CD14-positive monocyte (primary cell): ENCODE results near the gene LRRC7. TPM values are rescaled to one million over a fixed set of nuclear protein-coding genes. Genes with fewer than 3 reads are reported as not detected.

ENCODE experiments used
- DNase-seq, 3 donors: peaks; one replicate each; pipeline ENCODE4 v3.0.0-alpha.2; 2011 to 2022
- H2AFZ ChIP-seq: 2 replicates; pipeline ENCODE4 v1.6.0; 2012; ENCODE audit warnings: mild to moderate bottlenecking, low read depth, low read length, inconsistent platforms; ENCODE audit not compliant: insufficient read depth, poor library complexity, severe bottlenecking
- H3K27ac ChIP-seq, 2 donors: 1 replicate in 1 of 2; 2 replicates in 1 of 2; pipeline ENCODE4 v1.5.1; 2012 to 2013; ENCODE audit warnings: low read length in 2 of 2, control low read depth in 1 of 2, inconsistent platforms in 1 of 2, low read depth in 1 of 2, mild to moderate bottlenecking in 1 of 2
- H3K27me3 ChIP-seq, 2 donors: one replicate each; pipeline versions ENCODE4 v1.6.0 to v1.6.1; 2011 to 2013; ENCODE audit warnings: low read length in 2 of 2; ENCODE audit not compliant: control insufficient read depth in 2 of 2, insufficient read depth in 2 of 2
- H3K36me3 ChIP-seq, 2 donors: replicated peaks in 1 of 2; 1 replicate in 1 of 2; 2 replicates in 1 of 2; pipeline versions ENCODE4 v1.5.1 to v1.6.1; 2012 to 2013; ENCODE audit warnings: low read length in 2 of 2, control low read depth in 1 of 2, inconsistent platforms in 1 of 2, mild to moderate bottlenecking in 1 of 2; ENCODE audit not compliant: insufficient read depth in 2 of 2, control insufficient read depth in 1 of 2
- H3K4me1 ChIP-seq, 2 donors: 1 replicate in 1 of 2; 2 replicates in 1 of 2; pipeline versions ENCODE4 v1.5.1 to v1.6.1; 2012 to 2013; ENCODE audit warnings: low read length in 2 of 2, control low read depth in 1 of 2, inconsistent platforms in 1 of 2, mild to moderate bottlenecking in 1 of 2, moderate library complexity in 1 of 2; ENCODE audit not compliant: insufficient read depth in 2 of 2, control insufficient read depth in 1 of 2
- H3K4me2 ChIP-seq: replicated peaks from 2 replicates; pipeline ENCODE3; 2012; ENCODE audit warnings: low read length, moderate library complexity, mild to moderate bottlenecking; ENCODE audit not compliant: poor library complexity, severe bottlenecking; ENCODE audit errors: extremely low read depth
- H3K4me3 ChIP-seq, 3 experiments: fragments of 200-600 bp in 1 of 3; sonication (generic) in 1 of 3; replicated peaks in 1 of 3; 1 replicate in 2 of 3; 2 replicates in 1 of 3; pipeline ENCODE4 v1.5.1; 2011 to 2013; ENCODE audit warnings: low read length in 3 of 3, mild to moderate bottlenecking in 3 of 3, control low read depth in 2 of 3, low read depth in 2 of 3, inconsistent platforms in 1 of 3, moderate library complexity in 1 of 3
- H3K79me2 ChIP-seq: 2 replicates; pipeline ENCODE4 v1.6.0; 2012; ENCODE audit warnings: mild to moderate bottlenecking, control low read depth, inconsistent platforms, low read length, moderate library complexity; ENCODE audit not compliant: insufficient read depth
- H3K9ac ChIP-seq: 2 replicates; pipeline ENCODE4 v1.6.0; 2017; ENCODE audit warnings: low read length, mild to moderate bottlenecking; ENCODE audit not compliant: insufficient read depth, poor library complexity, severe bottlenecking
- H3K9me3 ChIP-seq, 2 donors: replicated peaks in 1 of 2; 1 replicate in 1 of 2; 2 replicates in 1 of 2; pipeline versions ENCODE4 v1.5.1 to v1.6.1; 2012 to 2013; ENCODE audit warnings: low read length in 2 of 2, control low read depth in 1 of 2; ENCODE audit not compliant: control insufficient read depth in 1 of 2, insufficient read depth in 1 of 2
- H4K20me1 ChIP-seq: 2 replicates; pipeline ENCODE4 v1.6.0; 2012; ENCODE audit warnings: mild to moderate bottlenecking, low read length, control low read depth, moderate library complexity; ENCODE audit not compliant: insufficient read depth
- H3K27ac Mint-ChIP-seq, 7 donors: one replicate each; pipeline ENCODE4 v1.8.0; 2020; ENCODE audit warnings: mild to moderate bottlenecking in 7 of 7, mixed read lengths in 7 of 7, moderate library complexity in 6 of 7, inconsistent platforms in 2 of 7
- H3K27me3 Mint-ChIP-seq, 3 donors: one replicate each; pipeline ENCODE4 v1.8.0; 2021 to 2022; ENCODE audit warnings: low read depth in 3 of 3, mild to moderate bottlenecking in 3 of 3, mixed read lengths in 3 of 3, moderate library complexity in 3 of 3, inconsistent platforms in 1 of 3
- H3K36me3 Mint-ChIP-seq, 2 donors: one replicate each; pipeline ENCODE4 v1.8.0; 2020; ENCODE audit warnings: mixed read lengths in 2 of 2, inconsistent platforms in 1 of 2, mild to moderate bottlenecking in 1 of 2
- H3K4me1 Mint-ChIP-seq: one replicate; pipeline ENCODE4 v1.8.0; 2020; ENCODE audit warnings: mild to moderate bottlenecking, mixed read lengths
- H3K4me3 Mint-ChIP-seq, 2 donors: one replicate each; pipeline ENCODE4 v1.8.0; 2020; ENCODE audit warnings: mild to moderate bottlenecking in 2 of 2, mixed read lengths in 2 of 2, moderate library complexity in 1 of 2
- H3K9me3 Mint-ChIP-seq, 7 donors: one replicate each; pipeline ENCODE4 v1.8.0; 2020 to 2022; ENCODE audit warnings: mixed read lengths in 7 of 7, mild to moderate bottlenecking in 6 of 7, moderate library complexity in 6 of 7, inconsistent platforms in 2 of 7
- WGBS: methylation state at CpG from one replicate; pipeline ENCODE4 v1.1.5; 2013; ENCODE audit warnings: missing lambda C conversion rate; ENCODE audit not compliant: insufficient coverage; 5-methylcytosine and 5-hydroxymethylcytosine counted together
- intact Hi-C, 2 donors: fragments of 100-400 bp; cut with micrococcal nuclease; formaldehyde crosslinking; loops; one replicate each; pipeline versions ENCODE4 v1.15.0 to v1.15.1; 2023
- polyA plus RNA-seq, 3 donors: library from polyadenylated mRNA; depleted of rRNA in 1 of 3; unstranded in 2 of 3; stranded (reverse) in 1 of 3; fragments of 300-500 nt in 2 of 3; fragments of >200 nt in 1 of 3; fragmentation: Illumina TruSeq in 2 of 3; gene quantifications; 1 replicate in 2 of 3; 2 replicates in 1 of 3; pipeline ENCODE4 v1.2.3, GENCODE V29; 2012 to 2021
- TF ChIP-seq, protein P1 (sequence below): fragments of 200-600 bp; IDR thresholded peaks from one replicate; pipeline ENCODE4 v1.8.0; 2022; ENCODE audit warnings: antibody characterized with exemption, mild to moderate bottlenecking

Gene LRRC7
- polyA plus RNA-seq, 3 donors, result not detected

DNA sequence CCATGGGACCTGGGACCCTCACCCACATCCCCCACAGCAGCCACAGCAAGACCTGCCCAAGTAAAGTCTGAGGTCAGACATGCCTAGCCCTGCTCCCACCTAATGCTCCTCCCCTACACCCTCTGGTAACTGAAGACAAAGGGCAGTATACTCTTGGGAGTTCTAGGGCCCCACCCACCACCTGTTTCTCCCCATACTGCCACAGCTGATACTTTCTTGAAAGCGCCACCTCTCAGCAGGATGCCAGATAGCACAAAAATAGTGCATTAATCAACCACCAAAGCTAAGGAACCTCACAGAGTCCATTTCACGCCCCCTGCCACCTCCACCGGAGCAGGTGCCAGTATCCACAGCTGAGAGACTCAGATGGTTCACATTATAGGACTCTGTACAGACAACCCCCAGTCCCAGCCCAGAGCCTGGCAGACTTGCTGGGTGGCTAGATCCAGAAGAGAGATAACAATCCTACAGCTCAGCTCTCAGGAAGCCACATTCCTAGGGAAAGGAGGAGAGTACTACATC lies 399.6 kb downstream of the LRRC7 start:
- H3K27ac ChIP-seq, result no peak overlapping the region
- 96% methylated on average over 3 of the region's 3 CpGs for WGBS
- no peak overlapping the region for H3K4me3 Mint-ChIP-seq
- no peaks in the 10 kb centered on the region for H3K27me3 ChIP-seq
- no peaks in the 10 kb centered on the region for H3K4me1 ChIP-seq
- H3K4me2 ChIP-seq, result no peak overlapping the region
- H3K9ac ChIP-seq, result no peak overlapping the region
- H3K27me3 Mint-ChIP-seq, result peaks cover 0 to 3% (median 3%) of the 10 kb centered on the region in 3 donors
- peaks cover 11 to 16% of the 10 kb centered on the region in 2 donors for H3K9me3 ChIP-seq
- no peaks in the 10 kb centered on the region for H3K36me3 Mint-ChIP-seq
- H3K9me3 Mint-ChIP-seq, result peaks cover 7 to 36% (median 19%) of the 10 kb centered on the region in 7 donors
- TF ChIP-seq, protein P1, sequence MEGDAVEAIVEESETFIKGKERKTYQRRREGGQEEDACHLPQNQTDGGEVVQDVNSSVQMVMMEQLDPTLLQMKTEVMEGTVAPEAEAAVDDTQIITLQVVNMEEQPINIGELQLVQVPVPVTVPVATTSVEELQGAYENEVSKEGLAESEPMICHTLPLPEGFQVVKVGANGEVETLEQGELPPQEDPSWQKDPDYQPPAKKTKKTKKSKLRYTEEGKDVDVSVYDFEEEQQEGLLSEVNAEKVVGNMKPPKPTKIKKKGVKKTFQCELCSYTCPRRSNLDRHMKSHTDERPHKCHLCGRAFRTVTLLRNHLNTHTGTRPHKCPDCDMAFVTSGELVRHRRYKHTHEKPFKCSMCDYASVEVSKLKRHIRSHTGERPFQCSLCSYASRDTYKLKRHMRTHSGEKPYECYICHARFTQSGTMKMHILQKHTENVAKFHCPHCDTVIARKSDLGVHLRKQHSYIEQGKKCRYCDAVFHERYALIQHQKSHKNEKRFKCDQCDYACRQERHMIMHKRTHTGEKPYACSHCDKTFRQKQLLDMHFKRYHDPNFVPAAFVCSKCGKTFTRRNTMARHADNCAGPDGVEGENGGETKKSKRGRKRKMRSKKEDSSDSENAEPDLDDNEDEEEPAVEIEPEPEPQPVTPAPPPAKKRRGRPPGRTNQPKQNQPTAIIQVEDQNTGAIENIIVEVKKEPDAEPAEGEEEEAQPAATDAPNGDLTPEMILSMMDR, result no peak
- no peak overlapping the region for H3K4me3 ChIP-seq
- H3K36me3 ChIP-seq, result no peaks in the 10 kb centered on the region
- H4K20me1 ChIP-seq, result no peaks in the 10 kb centered on the region
- no peaks in the 10 kb centered on the region for H3K79me2 ChIP-seq
- peak overlapping the region in 1 of 7 donors; percentile 16 for H3K27ac Mint-ChIP-seq
- H2AFZ ChIP-seq, result no peak overlapping the region
- intact Hi-C loops, result no loop called here
- no peaks in the 10 kb centered on the region for H3K4me1 Mint-ChIP-seq
- no peak for DNase-seq

DNA sequence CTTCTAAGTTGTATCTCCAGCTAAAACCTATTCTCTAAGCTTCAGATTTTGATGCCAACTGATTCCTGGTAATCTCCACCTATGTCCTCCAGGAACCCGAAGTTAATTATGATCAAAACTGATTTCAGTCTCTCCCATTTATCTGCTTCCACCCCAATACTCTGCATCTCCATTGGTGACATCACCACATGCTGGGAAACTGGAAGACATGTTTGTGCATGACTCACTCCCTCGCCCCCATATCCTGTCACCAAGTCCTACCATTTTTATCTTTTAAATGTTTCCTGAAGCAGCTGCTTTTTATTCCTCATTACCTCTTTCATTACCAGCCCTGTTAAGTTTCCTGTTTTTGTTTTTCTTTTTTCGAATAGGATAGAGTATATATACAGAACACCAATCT lies 409.2 kb downstream of the LRRC7 start:
- Mint-ChIP-seq H3K4me1 (no peaks in the 10 kb centered on the region), H3K27ac (no peak overlapping the region), H3K36me3 (no peaks in the 10 kb centered on the region), H3K27me3 (peaks cover 0 to 2% (median 0%) of the 10 kb centered on the region in 3 donors), H3K9me3 (peaks cover 0 to 7% (median 1%) of the 10 kb centered on the region in 7 donors), H3K4me3 (no peak overlapping the region)
- Histone ChIP-seq H3K9ac (no peak overlapping the region), H3K27ac (no peak overlapping the region), H4K20me1 (no peaks in the 10 kb centered on the region), H3K79me2 (no peaks in the 10 kb centered on the region), H3K4me3 (no peak overlapping the region), H3K9me3 (no peaks in the 10 kb centered on the region), H3K36me3 (no peaks in the 10 kb centered on the region), H3K4me2 (no peak overlapping the region), H3K27me3 (no peaks in the 10 kb centered on the region), H2AFZ (no peak overlapping the region), H3K4me1 (no peaks in the 10 kb centered on the region)
- intact Hi-C loops, result no loop called here
- DNase-seq, result no peak
- TF ChIP-seq, protein P1, result no peak
- WGBS, result 89% methylated on average over 2 of the region's 3 CpGs
